ENCODE measurements around the gene ASCL5.

Gene ASCL5

GRCh38 chr1:201100169-201100930 lies 26.6 kb downstream of the ASCL5 start:
- Histone ChIP-seq H3K36me3 (replicated peaks; ENCODE audit: insufficient read depth, low read length) (no peaks in the 10 kb centered on the region), H3K9me2 (replicated peaks; ENCODE audit: insufficient read depth, low read length) (no peaks in the 10 kb centered on the region), H3K27ac (ENCODE audit: low read length) (no peak overlapping the region), H3K4me1 (ENCODE audit: low read length) (no peaks in the 10 kb centered on the region), H3K9me3 (replicated peaks; ENCODE audit: insufficient read depth, low read length) (no peaks in the 10 kb centered on the region), H4K20me1 (ENCODE audit: insufficient read depth, low read length) (no peaks in the 10 kb centered on the region), H3K79me2 (ENCODE audit: low read length) (no peaks in the 10 kb centered on the region), H3K9ac (ENCODE audit: low read length) (no peak overlapping the region), H3K4me3 (ENCODE audit: low read length) (no peak overlapping the region), H2AFZ (ENCODE audit: low read length) (no peak overlapping the region), H3F3A (ENCODE audit: insufficient read depth, low read length) (no peaks in the 10 kb centered on the region), H3K27me3 (replicated peaks; ENCODE audit: insufficient read depth, low read length) (no peaks in the 10 kb centered on the region), H3K4me2 (ENCODE audit: low read depth, low read length) (no peak overlapping the region)
- TF ChIP-seq CTCF (IDR thresholded peaks at IDR 0.05; ENCODE audit: low read length): no peak
- no peak for TF ChIP-seq EZH2phosphoT487 (IDR thresholded peaks at IDR 0.05; ENCODE audit: low read length)
- TF ChIP-seq EZH2 (optimal IDR thresholded peaks at IDR 0.05; ENCODE audit: low read depth, low read length): no peak
- DNase-seq: no peak

GRCh38 chr1:201098992-201099677 lies 27.8 kb downstream of the ASCL5 start:
- H3K9me3 ChIP-seq (replicated peaks; ENCODE audit: insufficient read depth, low read length): no peaks in the 10 kb centered on the region
- H3K79me2 ChIP-seq (ENCODE audit: low read length): no peaks in the 10 kb centered on the region
- H3K9me2 ChIP-seq (replicated peaks; ENCODE audit: insufficient read depth, low read length): no peaks in the 10 kb centered on the region
- no peaks in the 10 kb centered on the region for H3K4me1 ChIP-seq (ENCODE audit: low read length)
- H3K27ac ChIP-seq (ENCODE audit: low read length): no peak overlapping the region
- no peaks in the 10 kb centered on the region for H3F3A ChIP-seq (ENCODE audit: insufficient read depth, low read length)
- DNase-seq: no peak
- no peak overlapping the region for H3K4me3 ChIP-seq (ENCODE audit: low read length)
- H4K20me1 ChIP-seq (ENCODE audit: insufficient read depth, low read length): no peaks in the 10 kb centered on the region
- no peak overlapping the region for H3K4me2 ChIP-seq (ENCODE audit: low read depth, low read length)
- no peaks in the 10 kb centered on the region for H3K36me3 ChIP-seq (replicated peaks; ENCODE audit: insufficient read depth, low read length)
- no peak overlapping the region for H2AFZ ChIP-seq (ENCODE audit: low read length)
- no peaks in the 10 kb centered on the region for H3K27me3 ChIP-seq (replicated peaks; ENCODE audit: insufficient read depth, low read length)
- TF ChIP-seq EZH2phosphoT487 (IDR thresholded peaks at IDR 0.05; ENCODE audit: low read length) (no peak), CTCF (IDR thresholded peaks at IDR 0.05; ENCODE audit: low read length) (no peak), EZH2 (optimal IDR thresholded peaks at IDR 0.05; ENCODE audit: low read depth, low read length) (no peak)
- no peak overlapping the region for H3K9ac ChIP-seq (ENCODE audit: low read length)

GRCh38 chr1:201096977-201097856 lies 29.8 kb downstream of the ASCL5 start:
- TF ChIP-seq EZH2 (optimal IDR thresholded peaks at IDR 0.05; ENCODE audit: low read depth, low read length): no peak
- no peak for TF ChIP-seq EZH2phosphoT487 (IDR thresholded peaks at IDR 0.05; ENCODE audit: low read length)
- no peak for TF ChIP-seq CTCF (IDR thresholded peaks at IDR 0.05; ENCODE audit: low read length)
- no peaks in the 10 kb centered on the region for H3K9me2 ChIP-seq (replicated peaks; ENCODE audit: insufficient read depth, low read length)
- H3K79me2 ChIP-seq (ENCODE audit: low read length): no peaks in the 10 kb centered on the region
- no peaks in the 10 kb centered on the region for H3K36me3 ChIP-seq (replicated peaks; ENCODE audit: insufficient read depth, low read length)
- no peak overlapping the region for H3K27ac ChIP-seq (ENCODE audit: low read length)
- no peaks in the 10 kb centered on the region for H3K4me1 ChIP-seq (ENCODE audit: low read length)
- H4K20me1 ChIP-seq (ENCODE audit: insufficient read depth, low read length): no peaks in the 10 kb centered on the region
- no peaks in the 10 kb centered on the region for H3K27me3 ChIP-seq (replicated peaks; ENCODE audit: insufficient read depth, low read length)
- H3F3A ChIP-seq (ENCODE audit: insufficient read depth, low read length): no peaks in the 10 kb centered on the region
- no peak for DNase-seq
- no peaks in the 10 kb centered on the region for H3K9me3 ChIP-seq (replicated peaks; ENCODE audit: insufficient read depth, low read length)
- H3K4me2 ChIP-seq (ENCODE audit: low read depth, low read length): no peak overlapping the region
- H3K9ac ChIP-seq (ENCODE audit: low read length): no peak overlapping the region
- no peak overlapping the region for H3K4me3 ChIP-seq (ENCODE audit: low read length)
- H2AFZ ChIP-seq (ENCODE audit: low read length): no peak overlapping the region
